HepG2 (cell line): Measurements from ENCODE around the gene DOC2A. TPM values are rescaled to one million over a fixed set of nuclear protein-coding genes. Genes with fewer than 3 reads are reported as not detected.

ENCODE experiments used
- CAMTA2 ChIP-seq: sonication (generic); formaldehyde crosslinking; IDR thresholded peaks from 2 replicates; pipeline ENCODE4 v1.4.0; 2020; ENCODE audit warnings: mild to moderate bottlenecking, missing genetic modification reagents, borderline replicate concordance
- ELF3 ChIP-seq: IDR thresholded peaks from 2 replicates; pipeline ENCODE4 v1.6.1; 2016; ENCODE audit warnings: missing genetic modification reagents, missing compliant biosample characterization
- FIP1L1 ChIP-seq: fragments of 200-400 bp; formaldehyde crosslinking; IDR thresholded peaks from 2 replicates; pipeline ENCODE4 v1.6.1; 2018; ENCODE audit warnings: low read depth, mild to moderate bottlenecking, low read length, moderate library complexity, borderline replicate concordance; ENCODE audit not compliant: insufficient read depth
- GATAD1 ChIP-seq: IDR thresholded peaks from 2 replicates; pipeline ENCODE4 v1.6.1; 2016; ENCODE audit warnings: missing genetic modification reagents, missing compliant biosample characterization
- HMG20A ChIP-seq: IDR thresholded peaks from 2 replicates; pipeline ENCODE4 v1.6.1; 2016; ENCODE audit warnings: borderline replicate concordance
- HNF4G ChIP-seq, 2 experiments: sonication (generic) in 1 of 2; formaldehyde crosslinking in 1 of 2; IDR thresholded peaks; 2 replicates each; pipeline versions ENCODE4 v1.4.0 to v1.6.1; 2011 to 2020; ENCODE audit warnings: borderline replicate concordance in 2 of 2, low read depth in 2 of 2, mild to moderate bottlenecking in 2 of 2, low read length in 1 of 2, missing genetic modification reagents in 1 of 2, moderate library complexity in 1 of 2
- HOXD1 ChIP-seq: sonication (generic); formaldehyde crosslinking; IDR thresholded peaks from 2 replicates; pipeline ENCODE4 v1.5.0; 2020; ENCODE audit warnings: missing genetic modification reagents
- ISX ChIP-seq: sonication (generic); formaldehyde crosslinking; conservative IDR thresholded peaks from 2 replicates; pipeline ENCODE4 v1.5.0; 2020; ENCODE audit warnings: missing genetic modification reagents
- MTA1 ChIP-seq: sonication (generic); formaldehyde crosslinking; IDR thresholded peaks from 2 replicates; pipeline ENCODE4 v1.4.0; 2020; ENCODE audit warnings: missing genetic modification reagents, mild to moderate bottlenecking, borderline replicate concordance
- NONO ChIP-seq, 2 experiments: fragments of 450-650 bp in 1 of 2; sonication (generic) in 1 of 2; formaldehyde crosslinking in 1 of 2; IDR thresholded peaks in 1 of 2; conservative IDR thresholded peaks in 1 of 2; 2 replicates each; pipeline versions ENCODE4 v1.6.1 to v1.8.0; 2017 to 2022; ENCODE audit warnings: mild to moderate bottlenecking in 1 of 2, missing genetic modification reagents in 1 of 2, moderate library complexity in 1 of 2
- SMYD3 ChIP-seq: sonication (generic); formaldehyde crosslinking; IDR thresholded peaks from 2 replicates; pipeline ENCODE4 v1.8.1; 2023; ENCODE audit warnings: mild to moderate bottlenecking, missing genetic modification reagents
- TSC22D2 ChIP-seq: sonication (generic); formaldehyde crosslinking; IDR thresholded peaks from 2 replicates; pipeline ENCODE4 v1.5.1; 2020; ENCODE audit warnings: missing genetic modification reagents, mild to moderate bottlenecking, borderline replicate concordance
- ZNF331 ChIP-seq: sonication (generic); formaldehyde crosslinking; IDR thresholded peaks from 2 replicates; pipeline ENCODE4 v1.4.0; 2020; ENCODE audit warnings: missing genetic modification reagents
- ZNF672 ChIP-seq: sonication (generic); formaldehyde crosslinking; IDR thresholded peaks from 2 replicates; pipeline ENCODE4 v1.8.1; 2022; ENCODE audit warnings: missing genetic modification reagents
- ZZZ3 ChIP-seq: sonication (generic); formaldehyde crosslinking; IDR thresholded peaks from 2 replicates; pipeline ENCODE4 v1.4.0; 2020; ENCODE audit warnings: missing genetic modification reagents, mild to moderate bottlenecking, borderline replicate concordance
- polyA plus RNA-seq, 8 experiments: library from polyadenylated mRNA; depleted of rRNA in 3 of 8; stranded (reverse) in 7 of 8; unstranded in 1 of 8; fragments of >200 nt; fragmentation: Illumina TruSeq in 4 of 8; extraction: Trizol in 4 of 8; gene quantifications; 2 replicates each; pipeline versions ENCODE4 v1.2.1 to v1.2.3, GENCODE V29; 2011 to 2016; ENCODE audit warnings: low read depth in 4 of 8, missing spikeins in 1 of 8, mixed read lengths in 1 of 8; ENCODE audit not compliant: insufficient read depth in 1 of 8
- total RNA-seq, 5 experiments: library from RNA; depleted of rRNA; stranded (reverse); fragments of >200 nt; fragmentation: Illumina TruSeq; extraction: Trizol; gene quantifications; 2 replicates each; pipeline ENCODE4 v1.2.3, GENCODE V29; 2016; ENCODE audit warnings: low read depth in 1 of 5
- TF ChIP-seq, protein P1 (sequence below): IDR thresholded peaks from 2 replicates; pipeline ENCODE4 v1.6.1; 2016; ENCODE audit warnings: control low read depth
- TF ChIP-seq, protein P2 (sequence below): sonication (generic); formaldehyde crosslinking; IDR thresholded peaks from 2 replicates; pipeline ENCODE4 v1.4.0; 2020; ENCODE audit warnings: missing genetic modification reagents, borderline replicate concordance
- TF ChIP-seq, protein P3 (sequence below): sonication (generic); formaldehyde crosslinking; IDR thresholded peaks from 2 replicates; pipeline ENCODE4 v1.8.1; 2023; ENCODE audit warnings: mild to moderate bottlenecking, missing genetic modification reagents, borderline replicate concordance
- TF ChIP-seq, protein P4 (sequence below): sonication (generic); formaldehyde crosslinking; IDR thresholded peaks from 2 replicates; pipeline ENCODE4 v1.5.1; 2020; ENCODE audit warnings: missing genetic modification reagents, mild to moderate bottlenecking, borderline replicate concordance

The DOC2A gene
- total and polyA plus RNA-seq, 2 of the 13 experiments (the other 11 are each of a cell fraction or from before 2014, with no cell fraction given): 0.15 to 0.55 TPM

DNA sequence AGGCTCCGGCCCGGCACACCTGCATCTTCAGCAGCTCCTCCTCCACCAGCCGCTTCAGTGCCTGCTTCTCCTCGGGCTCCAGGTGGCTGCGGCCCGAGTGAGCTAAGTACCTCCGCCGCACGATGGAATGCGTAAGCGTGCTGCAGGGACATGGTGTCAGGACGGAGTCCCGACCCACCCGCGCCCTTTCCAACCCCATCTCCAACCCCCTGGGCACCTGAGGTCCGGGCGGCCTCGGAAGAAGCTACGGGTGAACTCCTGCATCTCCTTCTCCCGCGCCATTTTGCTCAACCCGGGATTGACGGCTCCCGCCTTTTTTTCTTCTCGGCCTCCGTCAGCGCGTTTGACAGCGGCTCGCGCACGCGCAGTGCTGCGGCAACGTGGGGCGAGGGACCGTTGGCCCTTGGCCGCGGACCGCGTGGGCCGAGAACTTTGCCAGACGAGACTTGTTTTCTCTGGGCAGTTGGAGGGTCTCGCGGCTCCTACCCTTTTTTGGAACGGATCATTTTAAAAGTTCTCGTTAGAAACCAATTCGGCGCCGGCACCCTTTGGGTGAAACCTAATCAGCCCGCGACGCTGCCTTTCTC, 15.4 kb downstream of the DOC2A start, which contains the start of gene HIRIP3 (continued):
- TF ChIP-seq GATAD1 (CRISPR knock-in tag) (no peak), HMG20A (CRISPR knock-in tag) (no peak), ZNF672 (no peak), HOXD1 (CRISPR knock-in tag) (peak; percentile 73; the same call in 1 of the 2 replicates), ELF3 (CRISPR knock-in tag) (no peak), ISX (CRISPR knock-in tag) (peak; percentile 87; the same call in 1 of the 2 replicates), ZNF331 (CRISPR knock-in tag) (peak; percentile 42; the same call in 1 of the 2 replicates), ZZZ3 (CRISPR knock-in tag) (no peak), FIP1L1 (peak; percentile 81; the same call in 1 of the 2 replicates), TSC22D2 (peak; percentile 26; the same call in 1 of the 2 replicates), CAMTA2 (CRISPR knock-in tag) (no peak; the same call in 1 of the 2 replicates), HNF4G (IDR thresholded peaks at IDR 0.05; ENCODE audit: borderline replicate concordance, low read depth, low read length) (no peak), HNF4G (CRISPR knock-in tag; IDR thresholded peaks at IDR 0.05; ENCODE audit: borderline replicate concordance, low read depth) (no peak; the same call in 1 of the 2 replicates), MTA1 (CRISPR knock-in tag) (no peak; the same call in 1 of the 2 replicates), SMYD3 (CRISPR knock-in tag) (peak; percentile 57; the same call in 1 of the 2 replicates), NONO (IDR thresholded peaks at IDR 0.05) (no peak), NONO (CRISPR knock-in tag; conservative IDR thresholded peaks at IDR 0.05) (peak; percentile 59)
- TF ChIP-seq, protein P1, sequence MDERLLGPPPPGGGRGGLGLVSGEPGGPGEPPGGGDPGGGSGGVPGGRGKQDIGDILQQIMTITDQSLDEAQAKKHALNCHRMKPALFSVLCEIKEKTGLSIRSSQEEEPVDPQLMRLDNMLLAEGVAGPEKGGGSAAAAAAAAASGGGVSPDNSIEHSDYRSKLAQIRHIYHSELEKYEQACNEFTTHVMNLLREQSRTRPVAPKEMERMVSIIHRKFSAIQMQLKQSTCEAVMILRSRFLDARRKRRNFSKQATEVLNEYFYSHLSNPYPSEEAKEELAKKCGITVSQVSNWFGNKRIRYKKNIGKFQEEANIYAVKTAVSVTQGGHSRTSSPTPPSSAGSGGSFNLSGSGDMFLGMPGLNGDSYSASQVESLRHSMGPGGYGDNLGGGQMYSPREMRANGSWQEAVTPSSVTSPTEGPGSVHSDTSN: peak; percentile 66
- TF ChIP-seq, protein P2, sequence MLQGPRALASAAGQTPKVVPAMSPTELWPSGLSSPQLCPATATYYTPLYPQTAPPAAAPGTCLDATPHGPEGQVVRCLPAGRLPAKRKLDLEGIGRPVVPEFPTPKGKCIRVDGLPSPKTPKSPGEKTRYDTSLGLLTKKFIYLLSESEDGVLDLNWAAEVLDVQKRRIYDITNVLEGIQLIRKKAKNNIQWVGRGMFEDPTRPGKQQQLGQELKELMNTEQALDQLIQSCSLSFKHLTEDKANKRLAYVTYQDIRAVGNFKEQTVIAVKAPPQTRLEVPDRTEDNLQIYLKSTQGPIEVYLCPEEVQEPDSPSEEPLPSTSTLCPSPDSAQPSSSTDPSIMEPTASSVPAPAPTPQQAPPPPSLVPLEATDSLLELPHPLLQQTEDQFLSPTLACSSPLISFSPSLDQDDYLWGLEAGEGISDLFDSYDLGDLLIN: peak; percentile 89; the same call in 1 of the 2 replicates
- TF ChIP-seq, protein P3, sequence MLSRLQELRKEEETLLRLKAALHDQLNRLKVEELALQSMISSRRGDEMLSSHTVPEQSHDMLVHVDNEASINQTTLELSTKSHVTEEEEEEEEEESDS: 0 out of 2 replicates have a peak, but pooled peaks have one; percentile 41
- TF ChIP-seq, protein P4, sequence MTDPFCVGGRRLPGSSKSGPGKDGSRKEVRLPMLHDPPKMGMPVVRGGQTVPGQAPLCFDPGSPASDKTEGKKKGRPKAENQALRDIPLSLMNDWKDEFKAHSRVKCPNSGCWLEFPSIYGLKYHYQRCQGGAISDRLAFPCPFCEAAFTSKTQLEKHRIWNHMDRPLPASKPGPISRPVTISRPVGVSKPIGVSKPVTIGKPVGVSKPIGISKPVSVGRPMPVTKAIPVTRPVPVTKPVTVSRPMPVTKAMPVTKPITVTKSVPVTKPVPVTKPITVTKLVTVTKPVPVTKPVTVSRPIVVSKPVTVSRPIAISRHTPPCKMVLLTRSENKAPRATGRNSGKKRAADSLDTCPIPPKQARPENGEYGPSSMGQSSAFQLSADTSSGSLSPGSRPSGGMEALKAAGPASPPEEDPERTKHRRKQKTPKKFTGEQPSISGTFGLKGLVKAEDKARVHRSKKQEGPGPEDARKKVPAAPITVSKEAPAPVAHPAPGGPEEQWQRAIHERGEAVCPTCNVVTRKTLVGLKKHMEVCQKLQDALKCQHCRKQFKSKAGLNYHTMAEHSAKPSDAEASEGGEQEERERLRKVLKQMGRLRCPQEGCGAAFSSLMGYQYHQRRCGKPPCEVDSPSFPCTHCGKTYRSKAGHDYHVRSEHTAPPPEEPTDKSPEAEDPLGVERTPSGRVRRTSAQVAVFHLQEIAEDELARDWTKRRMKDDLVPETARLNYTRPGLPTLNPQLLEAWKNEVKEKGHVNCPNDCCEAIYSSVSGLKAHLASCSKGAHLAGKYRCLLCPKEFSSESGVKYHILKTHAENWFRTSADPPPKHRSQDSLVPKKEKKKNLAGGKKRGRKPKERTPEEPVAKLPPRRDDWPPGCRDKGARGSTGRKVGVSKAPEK: no peak
